Right cardiac atrium (tissue), 5 donors: ENCODE data around the gene GINS2. TPM values are rescaled to one million over a fixed set of nuclear protein-coding genes. Genes with fewer than 3 reads are reported as not detected.

Experiments used
- ATAC-seq, 2 donors: fragments of 200-7000 bp; cut with Tn5 transposase; one replicate each; pipeline versions ENCODE4 v1.8.0 to v1.9.1; 2020; ENCODE audit warnings: moderate library complexity in 2 of 2, mild to moderate bottlenecking in 1 of 2
- DNase-seq, 3 donors: peaks; one replicate each; pipeline ENCODE4 v3.0.0-alpha.2; 2020
- H3K27ac ChIP-seq: one replicate; pipeline ENCODE4 v1.5.1; 2013; ENCODE audit warnings: mild to moderate bottlenecking, low read length, control low read depth, moderate library complexity
- H3K27me3 ChIP-seq: one replicate; pipeline ENCODE4 v1.6.1; 2013; ENCODE audit not compliant: control insufficient read depth, insufficient read depth
- H3K4me1 ChIP-seq: one replicate; pipeline ENCODE4 v1.6.1; 2013; ENCODE audit warnings: low read length; ENCODE audit not compliant: control insufficient read depth, insufficient read depth
- H3K4me3 ChIP-seq: one replicate; pipeline ENCODE4 v1.5.1; 2013; ENCODE audit warnings: low read length, control low read depth
- H3K9me3 ChIP-seq: one replicate; pipeline ENCODE4 v1.6.1; 2013; ENCODE audit warnings: low read length; ENCODE audit not compliant: control insufficient read depth
- WGBS: extraction: QIAGEN DNeasy Blood & Tissue Kit; methylation state at CpG from one replicate; pipeline ENCODE4 v1.1.7; 2013; 5-methylcytosine and 5-hydroxymethylcytosine counted together
- intact Hi-C, 4 donors: fragments of 100-400 bp; cut with DNase I; formaldehyde crosslinking; loops; one replicate each; pipeline versions ENCODE4 v1.11.0 to v1.14.0; 2022 to 2023
- polyA plus RNA-seq: library from polyadenylated mRNA; stranded (reverse); fragments of 200-250 nt; gene quantifications from one replicate; pipeline ENCODE4 v1.2.3, GENCODE V29; 2013
- total RNA-seq, 4 donors: library from RNA; stranded (reverse); fragmentation: NEBNext Ultra II Directional; extraction: Animal tissue kit (Norgen Biotek cat#: 25700); gene quantifications; one replicate each; pipeline ENCODE4 v1.2.1, GENCODE V29; 2021
- donor health status: healthy with polysubstance abuse.
- donor health status: DM: no; HTN: yes; CAD: no.
- donor health status: DM: no; HTN: no; CAD: no.
- donor health status: DM: no; HTN: yes; CAD: no; lungs with severe emphysema.
- donor health status: DM: yes; HTN: yes; CAD: no.

GINS2 gene
- total and polyA plus RNA-seq, 5 donors = 0.23 to 1.1 (median 0.37) TPM

DNA sequence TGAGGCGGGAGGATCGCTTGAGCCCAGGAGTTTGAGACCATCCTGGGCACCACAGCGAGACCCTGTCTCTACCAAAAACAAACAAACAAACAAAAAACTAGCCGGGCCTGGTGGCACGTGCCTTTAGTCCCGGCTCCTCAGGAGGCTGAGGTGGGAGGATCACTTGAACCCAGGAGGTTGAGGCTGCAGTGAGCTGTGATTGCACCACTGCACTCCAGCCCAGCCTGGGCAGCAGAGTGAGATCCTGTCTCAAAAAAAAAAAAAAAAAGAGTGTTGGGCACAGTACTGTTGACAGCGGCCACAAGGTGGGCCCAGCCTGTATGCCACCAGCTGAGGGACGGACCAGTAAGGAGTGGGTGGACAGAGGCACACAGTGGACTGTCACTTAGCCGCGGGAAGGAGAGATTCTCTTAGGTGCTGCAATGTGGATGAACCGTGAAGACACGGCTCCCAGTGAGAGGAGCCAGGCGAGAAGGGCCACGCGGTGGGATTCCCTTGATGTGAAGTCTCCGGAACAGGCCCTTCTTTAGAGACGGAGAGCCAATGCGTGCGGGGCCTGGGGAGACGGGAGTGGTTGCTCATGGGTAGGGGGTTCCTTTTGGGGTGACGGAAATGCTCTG, 44.6 kb downstream of the GINS2 start:
- Histone ChIP-seq H3K4me3 (no peak overlapping the region), H3K27ac (no peak overlapping the region), H3K27me3 (no peaks in the 10 kb centered on the region), H3K9me3 (no peaks in the 10 kb centered on the region), H3K4me1 (no peaks in the 10 kb centered on the region)
- WGBS = 95% methylated on average over 21 of the region's 21 CpGs
- intact Hi-C loops = no loop called here
- DNase-seq (no peak), ATAC-seq (no peak)

DNA sequence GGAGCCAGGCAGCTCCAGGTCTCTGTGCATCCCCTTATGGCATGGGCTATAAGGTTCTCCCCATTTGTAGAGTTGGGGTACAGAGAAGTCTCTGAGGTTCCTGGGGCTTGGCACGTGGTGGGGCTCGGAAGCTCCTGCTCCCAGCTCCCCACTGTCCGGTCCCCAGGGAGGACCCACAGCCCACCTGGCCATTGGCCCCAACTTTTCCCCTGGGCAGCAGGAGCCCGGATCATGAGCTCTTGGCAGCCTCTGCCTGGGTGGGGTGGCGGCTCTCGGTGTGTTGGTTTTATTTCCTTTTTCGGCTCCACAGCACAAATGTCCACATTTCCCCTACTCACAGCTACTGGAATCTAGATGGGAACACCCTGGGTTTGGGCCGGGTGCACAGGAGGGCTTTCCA, 45.1 kb downstream of the GINS2 start:
- no peak for DNase-seq
- H3K4me1 ChIP-seq = peaks cover 3% of the 10 kb centered on the region
- intact Hi-C loops = no loop called here
- ATAC-seq = peak in 1 of 2 donors; percentile 2
- H3K27me3 ChIP-seq = no peaks in the 10 kb centered on the region
- WGBS = 60% methylated on average over 8 of the region's 8 CpGs
- H3K9me3 ChIP-seq = no peaks in the 10 kb centered on the region
- no peak overlapping the region for H3K27ac ChIP-seq
- H3K4me3 ChIP-seq = no peak overlapping the region

DNA sequence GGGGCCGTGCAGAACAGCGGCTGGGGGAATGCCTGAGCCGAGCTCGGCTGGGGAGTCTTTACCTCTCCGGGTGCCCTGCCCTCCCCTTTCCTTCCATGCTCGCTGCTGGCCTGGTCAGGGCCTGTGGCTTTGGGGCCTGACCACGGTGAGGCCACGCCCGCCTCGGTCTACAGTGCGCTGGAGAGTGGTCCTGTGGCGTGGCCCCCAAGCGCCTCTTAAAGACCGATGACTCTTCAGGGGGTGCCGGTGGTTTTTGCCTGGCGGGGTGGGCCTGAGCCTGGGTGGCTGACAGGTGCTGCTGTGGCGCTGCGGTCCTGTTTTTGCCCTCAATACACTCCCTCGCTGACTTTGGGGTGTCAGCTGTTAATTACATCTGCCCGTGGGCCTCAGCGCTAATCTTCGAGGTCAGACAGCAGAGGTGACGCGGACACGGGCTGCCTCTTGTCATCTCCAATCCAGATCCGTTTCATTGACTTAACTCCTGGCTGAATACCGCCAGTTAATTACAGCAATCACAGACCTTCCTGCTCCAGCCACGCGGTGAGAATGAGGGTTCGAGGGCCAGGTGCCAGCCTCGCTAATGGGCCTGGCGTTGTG, 45.9 kb downstream of the GINS2 start:
- no peak overlapping the region for H3K27ac ChIP-seq
- H3K4me3 ChIP-seq = no peak overlapping the region
- WGBS = 85% methylated on average over 32 of the region's 32 CpGs
- H3K27me3 ChIP-seq = no peaks in the 10 kb centered on the region
- no peak for ATAC-seq
- DNase-seq = no peak
- intact Hi-C loops = no loop called here
- H3K4me1 ChIP-seq = peaks cover 3% of the 10 kb centered on the region
- no peaks in the 10 kb centered on the region for H3K9me3 ChIP-seq

DNA sequence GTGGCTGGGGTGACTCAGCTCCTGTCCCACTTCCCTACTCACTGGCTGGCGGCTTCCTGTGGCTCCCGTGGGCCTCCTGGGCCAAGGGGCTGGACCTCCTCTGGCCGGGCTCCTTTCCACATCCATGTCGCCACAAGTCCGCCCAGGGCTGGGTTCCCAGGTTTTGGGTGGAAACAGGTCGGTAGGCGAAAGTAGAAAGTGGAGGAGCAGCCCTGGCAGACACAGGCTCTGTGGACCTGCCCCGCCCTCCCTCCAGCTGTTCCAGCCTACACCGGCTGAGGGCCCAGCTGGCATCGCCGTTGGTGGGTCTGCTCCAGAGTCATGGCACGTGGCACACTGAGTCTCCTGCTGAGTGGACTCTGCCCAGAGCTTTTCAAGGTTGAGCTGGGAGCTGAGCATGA, 47.0 kb downstream of the GINS2 start:
- intact Hi-C loops = no loop called here
- DNase-seq = peak in 2 of 3 donors; percentile 65 to 71
- H3K27me3 ChIP-seq = no peaks in the 10 kb centered on the region
- ATAC-seq = peak; percentile 14 to 29
- WGBS = 68% methylated on average over 12 of the region's 12 CpGs
- H3K4me3 ChIP-seq = no peak overlapping the region
- no peak overlapping the region for H3K27ac ChIP-seq
- H3K4me1 ChIP-seq = peaks cover 3% of the 10 kb centered on the region
- H3K9me3 ChIP-seq = no peaks in the 10 kb centered on the region

DNA sequence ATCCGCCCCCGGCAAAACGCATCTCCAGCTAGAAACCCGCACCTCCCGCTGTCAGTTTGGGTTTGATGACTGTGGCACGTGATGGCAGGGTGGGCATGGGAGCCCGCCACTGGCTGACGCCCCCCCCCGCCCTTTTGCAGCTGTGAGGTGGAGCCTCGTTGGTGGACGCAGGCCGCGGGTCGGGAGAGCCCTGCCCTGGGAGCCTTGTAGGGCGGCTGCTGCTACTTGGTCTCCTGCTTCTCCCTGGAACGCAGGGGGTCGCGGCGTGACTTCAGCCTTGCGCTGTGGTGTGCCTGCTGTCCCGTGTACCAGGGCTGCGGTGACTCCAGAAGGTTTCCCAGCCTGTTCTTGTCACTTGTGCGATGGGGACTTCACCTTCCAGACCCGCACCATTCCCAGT, 47.4 kb downstream of the GINS2 start:
- DNase-seq = no peak
- intact Hi-C loops = no loop called here
- WGBS = 86% methylated on average over 24 of the region's 24 CpGs

DNA sequence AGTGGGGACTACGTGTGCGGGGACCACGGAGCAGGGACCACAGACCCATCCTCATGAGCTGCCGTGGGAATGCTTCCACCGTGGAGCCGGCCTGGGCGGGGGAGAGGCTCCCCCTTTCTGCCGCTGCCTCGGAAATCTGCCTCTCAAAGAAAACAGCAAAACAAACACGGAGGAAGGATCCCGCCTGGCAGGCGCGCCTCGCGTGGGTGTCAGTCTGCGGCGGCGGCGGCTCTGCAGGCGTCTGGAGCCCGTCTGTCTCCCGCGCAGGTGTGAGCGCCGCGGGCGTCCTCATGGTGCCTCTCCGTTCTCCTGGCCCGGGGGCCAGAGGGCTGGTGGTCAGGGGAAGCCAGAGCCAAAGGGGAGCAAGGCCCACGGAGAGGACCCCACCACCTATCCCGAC, 48.2 kb downstream of the GINS2 start:
- H3K4me3 ChIP-seq = no peak overlapping the region
- H3K4me1 ChIP-seq = peaks cover 3% of the 10 kb centered on the region
- no peak overlapping the region for H3K27ac ChIP-seq

More for the DNA sequence above, 47.4 kb downstream of the GINS2 start:
- H3K27me3 ChIP-seq = no peaks in the 10 kb centered on the region
- H3K9me3 ChIP-seq = no peaks in the 10 kb centered on the region
- peaks cover 3% of the 10 kb centered on the region for H3K4me1 ChIP-seq
- H3K27ac ChIP-seq = no peak overlapping the region
- ATAC-seq = no peak
- no peak overlapping the region for H3K4me3 ChIP-seq

DNA sequence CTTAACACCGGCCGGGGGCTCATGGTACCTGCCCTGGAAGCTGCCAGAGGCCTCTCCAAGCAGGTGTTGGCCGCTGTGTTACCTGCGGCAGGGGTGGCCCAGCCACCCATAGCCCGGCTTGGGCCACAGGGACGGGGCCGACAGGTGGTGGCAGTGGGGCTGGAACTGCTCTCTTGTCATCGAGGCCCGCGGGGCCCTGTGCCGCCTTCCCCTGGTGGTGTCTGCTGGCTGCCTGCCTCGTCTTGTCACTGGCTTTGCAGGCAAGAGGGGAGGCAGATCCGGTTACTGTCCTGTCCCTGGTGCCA, 48.5 kb downstream of the GINS2 start:
- ATAC-seq = no peak
- DNase-seq = no peak
- intact Hi-C loops = no loop called here
- H3K4me1 ChIP-seq = peaks cover 3% of the 10 kb centered on the region
- 85% methylated on average over 13 of the region's 13 CpGs for WGBS
- no peak overlapping the region for H3K4me3 ChIP-seq
- no peak overlapping the region for H3K27ac ChIP-seq
- H3K27me3 ChIP-seq = no peaks in the 10 kb centered on the region
- no peaks in the 10 kb centered on the region for H3K9me3 ChIP-seq

More for the DNA sequence above, 48.2 kb downstream of the GINS2 start:
- ATAC-seq = no peak
- intact Hi-C loops = no loop called here
- WGBS = 92% methylated on average over 31 of the region's 31 CpGs
- Histone ChIP-seq H3K9me3 (no peaks in the 10 kb centered on the region), H3K27me3 (no peaks in the 10 kb centered on the region)
- DNase-seq = no peak

DNA sequence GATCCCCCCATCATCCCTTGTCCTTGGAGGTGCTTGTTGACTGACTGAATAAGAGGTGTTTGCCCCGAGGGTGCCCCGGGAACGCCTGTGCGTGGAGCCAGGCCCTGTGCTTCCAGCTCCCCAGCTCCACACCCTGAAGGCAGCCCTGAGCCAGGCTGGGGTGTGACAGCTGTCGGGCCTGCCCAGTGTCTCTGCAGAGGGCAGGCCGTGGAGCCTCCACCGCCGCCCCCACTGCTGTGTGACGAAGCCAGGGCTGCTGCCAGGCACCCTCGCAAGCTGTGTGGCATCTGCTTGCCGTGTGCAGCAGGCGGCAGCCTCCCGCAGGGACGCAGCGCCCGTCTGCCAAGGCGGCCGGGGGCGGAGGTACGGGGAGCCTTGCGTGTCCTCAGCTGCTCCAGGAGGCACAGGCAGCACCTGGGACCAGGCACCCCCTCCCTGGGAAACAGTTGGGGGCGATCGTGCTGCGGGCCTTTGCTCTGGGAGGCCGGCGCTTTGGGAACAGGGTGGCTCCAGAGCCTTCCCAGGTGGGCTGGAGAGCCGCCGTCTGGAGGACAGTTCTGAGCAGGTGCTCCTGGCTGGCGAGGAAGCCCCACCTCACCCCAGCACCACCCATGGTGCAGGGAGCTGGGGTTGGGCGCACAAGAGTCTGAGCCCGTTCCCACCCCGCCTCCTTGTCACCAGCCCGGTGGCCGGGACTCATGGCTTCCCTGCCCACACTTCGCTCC, 49.1 kb downstream of the GINS2 start:
- DNase-seq (peak; percentile 74 to 89 (median 87)), ATAC-seq (peak; percentile 68 to 75)
- Histone ChIP-seq H3K27me3 (no peaks in the 10 kb centered on the region), H3K9me3 (no peaks in the 10 kb centered on the region), H3K4me1 (peaks cover 3% of the 10 kb centered on the region), H3K4me3 (no peak overlapping the region), H3K27ac (no peak overlapping the region)
- intact Hi-C loops = no loop called here
- WGBS = 74% methylated on average over 35 of the region's 35 CpGs

DNA sequence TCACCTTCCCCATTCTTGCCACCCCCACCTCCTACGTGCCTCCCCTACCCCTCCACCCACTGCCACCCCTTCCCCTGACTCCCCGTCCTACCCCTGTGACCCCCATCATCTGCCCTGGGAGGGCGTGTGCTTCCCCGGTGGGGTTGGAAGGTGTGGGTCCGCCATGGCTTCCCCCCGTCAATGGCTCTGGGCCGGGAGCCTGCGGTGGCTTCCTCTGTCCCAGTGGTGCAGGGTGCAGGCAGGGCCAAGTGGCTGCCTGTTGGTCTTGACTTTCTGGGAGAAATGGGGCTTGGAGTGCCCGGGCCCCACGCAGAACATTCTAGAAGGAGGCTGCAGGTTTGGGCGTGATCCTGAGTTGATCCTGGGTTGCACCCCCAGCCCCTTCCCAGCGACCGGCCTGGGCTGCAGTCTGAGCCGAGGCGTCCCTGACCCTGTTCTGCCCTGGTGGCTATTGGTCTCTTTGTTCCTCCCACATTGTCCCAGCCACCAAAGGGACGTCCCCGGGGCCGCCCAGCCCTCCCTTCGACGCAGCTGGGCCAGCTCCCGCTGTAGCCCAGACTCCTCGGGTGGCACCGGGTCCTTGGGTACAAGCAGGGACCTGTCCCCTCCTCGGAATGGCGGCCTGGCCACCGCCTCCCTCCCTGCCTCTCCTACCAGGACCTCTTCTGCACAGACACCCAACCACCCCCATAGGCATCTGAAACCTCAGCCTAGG, 49.9 kb downstream of the GINS2 start:
- Histone ChIP-seq H3K4me1 (peaks cover 3% of the 10 kb centered on the region), H3K27ac (no peak overlapping the region), H3K9me3 (no peaks in the 10 kb centered on the region), H3K27me3 (no peaks in the 10 kb centered on the region), H3K4me3 (no peak overlapping the region)
- ATAC-seq (no peak), DNase-seq (no peak)
- intact Hi-C loops = no loop called here
- 84% methylated on average over 26 of the region's 26 CpGs for WGBS

DNA sequence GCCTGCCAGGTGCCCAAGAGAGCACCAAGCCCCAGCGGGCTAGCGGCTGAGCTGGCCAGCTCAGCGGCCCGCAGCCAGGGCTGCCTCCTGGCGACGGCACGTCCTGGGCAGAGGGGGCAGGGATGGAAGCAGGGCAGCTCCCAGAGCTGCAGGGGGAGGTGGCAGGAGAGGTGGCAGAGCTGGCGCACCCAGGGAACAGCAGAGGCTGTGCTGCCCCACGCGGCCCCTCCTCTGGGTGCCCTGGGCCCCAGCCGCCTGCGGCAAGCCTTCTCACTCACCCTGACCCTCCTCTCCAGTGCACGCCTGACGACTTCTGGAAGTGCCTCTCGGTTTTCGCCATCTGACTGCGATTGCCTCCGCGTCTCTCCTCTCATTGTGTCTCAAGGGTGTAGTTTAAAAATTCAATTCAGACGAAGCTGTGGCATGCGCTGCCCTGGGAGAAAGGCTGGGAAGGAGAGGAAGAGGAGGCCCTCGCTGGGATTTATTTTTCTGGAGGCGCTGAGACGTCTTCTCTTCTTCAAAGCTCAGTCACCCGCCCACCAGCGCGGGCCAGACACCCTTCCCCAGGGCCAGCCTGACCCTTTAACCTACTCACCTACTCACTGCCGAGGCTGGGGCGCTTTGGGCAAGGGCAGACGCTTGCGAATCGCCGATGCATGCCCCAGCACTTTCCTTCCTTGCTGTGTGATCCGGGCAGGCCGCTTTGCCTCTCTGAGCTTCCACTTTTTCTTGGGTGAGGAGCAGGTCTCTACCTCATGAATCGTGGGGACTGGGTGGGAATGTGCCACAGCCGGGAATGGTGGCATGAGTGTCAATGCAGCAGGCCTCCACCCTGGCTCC, 50.7 kb downstream of the GINS2 start:
- no peak overlapping the region for H3K4me3 ChIP-seq
- peak overlapping the region; percentile 10 for H3K27ac ChIP-seq
- WGBS = 82% methylated on average over 37 of the region's 37 CpGs
- peaks cover 3% of the 10 kb centered on the region for H3K4me1 ChIP-seq
- H3K9me3 ChIP-seq = no peaks in the 10 kb centered on the region
- DNase-seq = peak in 2 of 3 donors; percentile 80 to 83
- intact Hi-C loops = no loop called here
- no peaks in the 10 kb centered on the region for H3K27me3 ChIP-seq
- peak; percentile 44 to 61 for ATAC-seq
